ENCODE measurements around the gene AOC1. TPM values are rescaled to one million over a fixed set of nuclear protein-coding genes. Genes with fewer than 3 reads are reported as not detected.

The AOC1 gene
- total RNA-seq, 2 donors from 2014 or later, result 0.46 TPM; not detected in 1

- DNase-seq (ENCODE audit: low spot score), result no peak
- intact Hi-C loops (cut with DNase I), result no loop called here
Measured at GRCh38 chr7:150830937-150831336, 21.4 kb upstream of the AOC1 start.

GRCh38 chr7:150831851-150832250, 20.5 kb upstream of the AOC1 start:
- no peak for DNase-seq (ENCODE audit: low spot score)
- intact Hi-C loops (cut with DNase I), result no loop called here

GRCh38 chr7:150835019-150835418, 17.3 kb upstream of the AOC1 start:
- no peak for DNase-seq (ENCODE audit: low spot score)
- intact Hi-C loops (cut with DNase I), result no loop called here

GRCh38 chr7:150835702-150836280, 16.5 kb upstream of the AOC1 start:
- intact Hi-C loops (cut with DNase I), result no loop called here
- DNase-seq (ENCODE audit: low spot score), result no peak

- no peak for DNase-seq (ENCODE audit: low spot score)
- intact Hi-C loops (cut with DNase I), result no loop called here
Measured at GRCh38 chr7:150838965-150839650, 13.2 kb upstream of the AOC1 start.

GRCh38 chr7:150842018-150842417, 10.3 kb upstream of the AOC1 start:
- DNase-seq (ENCODE audit: low spot score), result no peak

GRCh38 chr7:150842716-150843115, 9.6 kb upstream of the AOC1 start:
- intact Hi-C loops (cut with DNase I), result no loop called here
- DNase-seq (ENCODE audit: low spot score), result no peak

More at GRCh38 chr7:150842018-150842417, 10.3 kb upstream of the AOC1 start:
- intact Hi-C loops (cut with DNase I), result no loop called here

- DNase-seq (ENCODE audit: low spot score), result no peak
- intact Hi-C loops (cut with DNase I), result no loop called here
Measured at GRCh38 chr7:150845421-150845861, 6.9 kb upstream of the AOC1 start.

GRCh38 chr7:150846291-150847115, 5.8 kb upstream of the AOC1 start:
- DNase-seq (ENCODE audit: low spot score), result no peak
- intact Hi-C loops (cut with DNase I), result no loop called here

- DNase-seq (ENCODE audit: low spot score), result no peak
Measured at GRCh38 chr7:150847536-150847935, 4.8 kb upstream of the AOC1 start.

GRCh38 chr7:150848111-150848510, 4.2 kb upstream of the AOC1 start:
- intact Hi-C loops (cut with DNase I), result no loop called here
- no peak for DNase-seq (ENCODE audit: low spot score)

More at GRCh38 chr7:150847536-150847935, 4.8 kb upstream of the AOC1 start:
- intact Hi-C loops (cut with DNase I), result no loop called here

- DNase-seq (ENCODE audit: low spot score), result no peak
- intact Hi-C loops (cut with DNase I), result no loop called here
Measured at GRCh38 chr7:150848561-150849115, 3.7 kb upstream of the AOC1 start.

GRCh38 chr7:150849204-150849775, 3.0 kb upstream of the AOC1 start:
- no peak for DNase-seq (ENCODE audit: low spot score)
- intact Hi-C loops (cut with DNase I), result no loop called here

GRCh38 chr7:150850273-150850672, 2.0 kb upstream of the AOC1 start:
- intact Hi-C loops (cut with DNase I), result loop anchor here in 1 of 2 donors (10.0 kb wide), 1 partner anchor 75 kb away; no protein-coding TSS in a partner anchor
- no peak for DNase-seq (ENCODE audit: low spot score)

GRCh38 chr7:150851492-150852370, 586 bp upstream of the AOC1 start:
- intact Hi-C loops (cut with DNase I), result loop anchor here in 1 of 2 donors (10.0 kb wide), 1 partner anchor 77 kb away; no protein-coding TSS in a partner anchor

GRCh38 chr7:150854066-150855000, 2.0 kb downstream of the AOC1 start:
- intact Hi-C loops (cut with DNase I), result loop anchor here in 1 of 2 donors (10.0 kb wide), 1 partner anchor 80 kb away; no protein-coding TSS in a partner anchor

More at GRCh38 chr7:150851492-150852370, 586 bp upstream of the AOC1 start:
- no peak for DNase-seq (ENCODE audit: low spot score)

GRCh38 chr7:150855046-150855445, 2.7 kb downstream of the AOC1 start:
- intact Hi-C loops (cut with DNase I), result loop anchor here in 1 of 2 donors (10.0 kb wide), 1 partner anchor 80 kb away; no protein-coding TSS in a partner anchor
- no peak for DNase-seq (ENCODE audit: low spot score)

More at GRCh38 chr7:150854066-150855000, 2.0 kb downstream of the AOC1 start:
- no peak for DNase-seq (ENCODE audit: low spot score)

Data from posterior vena cava (tissue), 2 donors.